Adrenal gland (tissue), 12 donors: ENCODE measurements around the gene STK40. TPM values are rescaled to one million over a fixed set of nuclear protein-coding genes. Genes with fewer than 3 reads are reported as not detected.
A peak's percentile ranks its signal among the peaks of the same experiment; 100 is the strongest.

Experiments used
- DNase-seq, 7 donors: peaks; one replicate each; pipeline ENCODE4 v3.0.0-alpha.2; 2019 to 2020
- H3K27ac ChIP-seq, 5 donors: fragments of 200-600 bp; sonication (generic) in 4 of 5; 1 replicate in 3 of 5; 2 replicates in 2 of 5; pipeline versions ENCODE4 v1.5.1 to v1.8.0; 2016 to 2020; ENCODE audit warnings: mild to moderate bottlenecking in 1 of 5
- H3K27me3 ChIP-seq: fragments of 200-600 bp; 2 replicates; pipeline ENCODE4 v1.8.0; 2021
- H3K36me3 ChIP-seq, 2 donors: fragments of 200-600 bp; replicated peaks in 1 of 2; 1 replicate in 1 of 2; 2 replicates in 1 of 2; pipeline versions ENCODE4 v1.5.1 to v1.8.0; 2018 to 2022
- H3K4me1 ChIP-seq, 2 donors: fragments of 200-600 bp; replicated peaks in 1 of 2; 1 replicate in 1 of 2; 2 replicates in 1 of 2; pipeline versions ENCODE4 v1.5.1 to v1.8.0; 2018 to 2021
- H3K4me3 ChIP-seq, 4 donors: fragments of 200-600 bp; sonication (generic) in 3 of 4; one replicate each; pipeline ENCODE4 v1.5.1; 2016 to 2018
- H3K9me3 ChIP-seq, 3 donors: fragments of 200-600 bp; sonication (generic) in 1 of 3; replicated peaks in 1 of 3; 1 replicate in 2 of 3; 2 replicates in 1 of 3; pipeline versions ENCODE4 v1.5.1 to v1.8.0; 2016 to 2021
- CTCF ChIP-seq, 6 experiments: fragments of 450-650 bp in 4 of 6; fragments of 200-600 bp in 2 of 6; sonication (generic) in 1 of 6; IDR thresholded peaks; 1 replicate in 5 of 6; 2 replicates in 1 of 6; pipeline versions ENCODE4 v1.5.1 to v1.8.0; 2016 to 2021; ENCODE audit warnings: antibody characterized with exemption in 6 of 6, mild to moderate bottlenecking in 2 of 6, moderate library complexity in 1 of 6
- POLR2A ChIP-seq, 2 donors: fragments of 450-650 bp; IDR thresholded peaks; one replicate each; pipeline ENCODE4 v1.6.1; 2017; ENCODE audit warnings: antibody characterized with exemption in 2 of 2, mild to moderate bottlenecking in 2 of 2, moderate library complexity in 1 of 2
- WGBS, 4 donors: extraction: QIAGEN DNeasy Blood & Tissue Kit in 2 of 4; methylation state at CpG; one replicate each; pipeline versions ENCODE4 v1.1.5 to v1.1.7; 2013 to 2017; 5-methylcytosine and 5-hydroxymethylcytosine counted together
- intact Hi-C, 2 donors: fragments of 100-400 bp; cut with DNase I; formaldehyde crosslinking; loops; one replicate each; pipeline versions ENCODE4 v1.14.1 to v1.15.0; 2022 to 2023
- polyA plus RNA-seq, 3 donors: library from polyadenylated mRNA; stranded (reverse); fragments of 200-250 nt in 2 of 3; fragments of 350-450 nt in 1 of 3; fragmentation: Illumina TruSeq in 1 of 3; extraction: RNeasy Lipid Tissue Mini Kit (QIAGEN cat#74804) in 1 of 3; gene quantifications; one replicate each; pipeline ENCODE4 v1.2.3, GENCODE V29; 2013 to 2014
- total RNA-seq, 9 donors: library from RNA; depleted of rRNA in 4 of 9; stranded (reverse); fragments of >200 nt in 4 of 9; fragments of 120-200 nt in 1 of 9; fragmentation: NEBNext Ultra II Directional in 1 of 9; extraction: Animal tissue kit (Norgen Biotek cat#: 25700) in 1 of 9; gene quantifications; one replicate each; pipeline versions ENCODE4 v1.1.0 to v1.2.4, GENCODE V29; 2013 to 2023
- donor health status: healthy with polysubstance abuse.
- donor health status: Bipolar disorder and iron deficiency.
- donor health status: DM: yes; HTN: yes; CAD: no.
- donor health status: DM: no; HTN: no; CAD: no.
- donor health status: DM: no; HTN: no; CAD: no.
- donor health status: DM: yes; HTN: yes; CAD: no.

STK40 gene
- total and polyA plus RNA-seq, 12 donors: 9.8 to 31.2 (median 24.7) TPM

- peak; percentile 50 to 81 (median 64) for DNase-seq
- Histone ChIP-seq H3K4me3 (peak overlapping the region; percentile 43 to 99 (median 80)), H3K27ac (peak overlapping the region in 4 of 5 donors; percentile 89 to 98 (median 96)), H3K36me3 (no peaks in the 10 kb centered on the region), H3K4me1 (peaks cover 39 to 53% of the 10 kb centered on the region in 2 donors), H3K9me3 (no peaks in the 10 kb centered on the region), H3K27me3 (no peaks in the 10 kb centered on the region)
- WGBS, 4 donors: 4 to 5% (median 5%) methylated on average over 16 to 25 of the region's 25 CpGs
- intact Hi-C loops: no loop called here
- TF ChIP-seq CTCF (IDR thresholded peaks at IDR 0.05): no peak
- no peak for TF ChIP-seq POLR2A (IDR thresholded peaks at IDR 0.05)
Observed at GRCh38 chr1:36384542-36385409, 948 bp downstream of the STK40 start.

- no peak overlapping the region for H3K27ac ChIP-seq
- intact Hi-C loops: no loop called here
- TF ChIP-seq CTCF (IDR thresholded peaks at IDR 0.05): no peak
- H3K27me3 ChIP-seq: no peaks in the 10 kb centered on the region
- peak in 1 of 7 donors; percentile 40 for DNase-seq
- peaks cover 40 to 59% of the 10 kb centered on the region in 2 donors for H3K4me1 ChIP-seq
- no peaks in the 10 kb centered on the region for H3K36me3 ChIP-seq
- WGBS, 4 donors: 70 to 100% (median 84%) methylated on average over 2 to 4 of the region's 4 CpGs
- H3K9me3 ChIP-seq: no peaks in the 10 kb centered on the region
- no peak overlapping the region for H3K4me3 ChIP-seq
Observed at GRCh38 chr1:36383240-36383639, 2.5 kb downstream of the STK40 start.

GRCh38 chr1:36382669-36383068 is 3.1 kb downstream of the STK40 start:
- Histone ChIP-seq H3K4me3 (no peak overlapping the region), H3K27ac (no peak overlapping the region), H3K4me1 (peaks cover 40 to 54% of the 10 kb centered on the region in 2 donors), H3K36me3 (no peaks in the 10 kb centered on the region), H3K9me3 (no peaks in the 10 kb centered on the region), H3K27me3 (no peaks in the 10 kb centered on the region)
- no peak for DNase-seq
- no peak for TF ChIP-seq POLR2A (IDR thresholded peaks at IDR 0.05)
- TF ChIP-seq CTCF (IDR thresholded peaks at IDR 0.05): no peak
- WGBS, 4 donors: 96 to 99% (median 97%) methylated on average over 4 of the region's 4 CpGs
- intact Hi-C loops: no loop called here

GRCh38 chr1:36382231-36382630 is 3.5 kb downstream of the STK40 start:
- Histone ChIP-seq H3K9me3 (no peaks in the 10 kb centered on the region), H3K27me3 (no peaks in the 10 kb centered on the region), H3K27ac (no peak overlapping the region), H3K4me3 (no peak overlapping the region), H3K36me3 (no peaks in the 10 kb centered on the region), H3K4me1 (peaks cover 35 to 50% of the 10 kb centered on the region in 2 donors)
- 93 to 98% (median 96%) methylated on average over 9 of the region's 9 CpGs for WGBS, 4 donors
- TF ChIP-seq CTCF (IDR thresholded peaks at IDR 0.05): no peak
- TF ChIP-seq POLR2A (IDR thresholded peaks at IDR 0.05): no peak
- no peak for DNase-seq
- intact Hi-C loops: no loop called here
